Stimulated activated CD8-positive, alpha-beta memory T cell treated with anti-CD3 and anti-CD28 coated beads, Interleukin-4, amount 100 ng/mL, for 1 hour (primary cell): ENCODE data around the gene ESYT2.

Experiments used
- DNase-seq, 2 donors: peaks; one replicate each; pipeline ENCODE4 v3.0.0-alpha.2; 2020; ENCODE audit warnings: low read depth in 2 of 2, low spot score in 1 of 2

ESYT2 gene

GRCh38 chr7:158771213-158771834 lies 58.0 kb downstream of the ESYT2 start:
- DNase-seq: no peak

- no peak for DNase-seq
Observed at GRCh38 chr7:158767707-158768106, 61.6 kb downstream of the ESYT2 start.

- DNase-seq: no peak
Observed at GRCh38 chr7:158766570-158767281, 62.6 kb downstream of the ESYT2 start.

- no peak for DNase-seq
Observed at GRCh38 chr7:158765020-158765419, 64.3 kb downstream of the ESYT2 start.

GRCh38 chr7:158763454-158764033 lies 65.8 kb downstream of the ESYT2 start:
- DNase-seq: no peak

GRCh38 chr7:158761945-158762344 lies 67.4 kb downstream of the ESYT2 start:
- no peak for DNase-seq

- DNase-seq: no peak
Observed at GRCh38 chr7:158760936-158761335, 68.4 kb downstream of the ESYT2 start.

GRCh38 chr7:158760445-158760764 lies 68.9 kb downstream of the ESYT2 start:
- DNase-seq: no peak

- DNase-seq: no peak
Observed at GRCh38 chr7:158759749-158760444, 69.4 kb downstream of the ESYT2 start.

GRCh38 chr7:158759245-158759614 lies 70.1 kb downstream of the ESYT2 start:
- DNase-seq: no peak

GRCh38 chr7:158758586-158759244 lies 70.6 kb downstream of the ESYT2 start:
- no peak for DNase-seq

GRCh38 chr7:158757404-158757989 lies 71.8 kb downstream of the ESYT2 start:
- no peak for DNase-seq

- DNase-seq: no peak
Observed at GRCh38 chr7:158754746-158755444, 74.4 kb downstream of the ESYT2 start.

- no peak for DNase-seq
Observed at GRCh38 chr7:158753900-158754299, 75.4 kb downstream of the ESYT2 start.

- DNase-seq: no peak
Observed at GRCh38 chr7:158751751-158752150, 77.6 kb downstream of the ESYT2 start.

GRCh38 chr7:158751199-158751598 lies 78.1 kb downstream of the ESYT2 start:
- DNase-seq: no peak

GRCh38 chr7:158750702-158751101 lies 78.6 kb downstream of the ESYT2 start:
- DNase-seq: no peak

- no peak for DNase-seq
Observed at GRCh38 chr7:158749396-158749795, 79.9 kb downstream of the ESYT2 start.

GRCh38 chr7:158748335-158748734 lies 81.0 kb downstream of the ESYT2 start:
- DNase-seq: no peak

GRCh38 chr7:158747408-158747807 lies 81.9 kb downstream of the ESYT2 start:
- DNase-seq: no peak

GRCh38 chr7:158746957-158747356 lies 82.4 kb downstream of the ESYT2 start:
- DNase-seq: no peak
